ENCODE measurements around the gene TIMM17B.
A peak's percentile ranks its signal among the peaks of the same experiment; 100 is the strongest.

Gene TIMM17B

DNA sequence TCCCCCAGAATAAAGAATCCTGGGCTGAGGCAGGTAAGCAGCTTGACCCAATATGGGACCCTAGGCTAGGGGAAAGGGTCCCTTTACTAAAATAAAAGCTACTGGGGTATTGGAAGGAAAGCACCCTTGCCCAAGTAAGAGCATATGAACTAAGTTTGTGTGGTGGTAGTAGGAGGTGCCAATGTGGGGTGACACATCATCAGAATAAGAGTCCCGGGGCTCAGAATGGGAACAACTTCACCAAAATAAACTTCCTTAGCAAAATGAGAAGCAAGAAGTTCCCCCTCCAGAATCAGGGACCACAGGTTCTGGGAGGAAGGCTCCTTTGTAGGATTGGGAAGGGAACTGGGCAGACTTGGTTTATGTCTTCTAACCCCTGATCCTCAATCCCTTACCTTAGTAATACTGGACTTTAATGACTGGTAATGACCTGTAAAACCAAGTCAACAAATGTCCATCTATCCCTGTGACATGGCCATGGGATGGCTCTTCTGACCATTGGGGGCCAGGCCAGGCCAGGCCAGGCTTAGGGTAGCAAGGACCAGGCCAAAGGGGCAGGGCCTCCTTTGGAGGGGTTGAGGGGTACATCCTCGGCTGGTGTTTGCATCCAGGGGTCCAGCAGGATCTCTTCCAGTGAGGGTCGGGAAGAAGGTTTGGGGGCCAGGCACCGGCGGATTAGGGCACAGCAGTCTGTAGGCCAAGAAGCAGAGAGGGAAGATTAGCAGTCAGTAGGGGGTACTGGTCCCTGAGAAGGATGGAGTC lies 16.2 kb upstream of the TIMM17B start:
- in situ Hi-C loops (cut with MboI; ENCODE audit: low sequenced_read_pairs, unreplicated experiment) = no loop called here
- TF ChIP-seq, protein P1, sequence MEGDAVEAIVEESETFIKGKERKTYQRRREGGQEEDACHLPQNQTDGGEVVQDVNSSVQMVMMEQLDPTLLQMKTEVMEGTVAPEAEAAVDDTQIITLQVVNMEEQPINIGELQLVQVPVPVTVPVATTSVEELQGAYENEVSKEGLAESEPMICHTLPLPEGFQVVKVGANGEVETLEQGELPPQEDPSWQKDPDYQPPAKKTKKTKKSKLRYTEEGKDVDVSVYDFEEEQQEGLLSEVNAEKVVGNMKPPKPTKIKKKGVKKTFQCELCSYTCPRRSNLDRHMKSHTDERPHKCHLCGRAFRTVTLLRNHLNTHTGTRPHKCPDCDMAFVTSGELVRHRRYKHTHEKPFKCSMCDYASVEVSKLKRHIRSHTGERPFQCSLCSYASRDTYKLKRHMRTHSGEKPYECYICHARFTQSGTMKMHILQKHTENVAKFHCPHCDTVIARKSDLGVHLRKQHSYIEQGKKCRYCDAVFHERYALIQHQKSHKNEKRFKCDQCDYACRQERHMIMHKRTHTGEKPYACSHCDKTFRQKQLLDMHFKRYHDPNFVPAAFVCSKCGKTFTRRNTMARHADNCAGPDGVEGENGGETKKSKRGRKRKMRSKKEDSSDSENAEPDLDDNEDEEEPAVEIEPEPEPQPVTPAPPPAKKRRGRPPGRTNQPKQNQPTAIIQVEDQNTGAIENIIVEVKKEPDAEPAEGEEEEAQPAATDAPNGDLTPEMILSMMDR (IDR thresholded peaks at IDR 0.05; ENCODE audit: borderline replicate concordance, control extremely low read depth, extremely low read depth, insufficient read depth, missing control alignments) = no peak
- DNase-seq (ENCODE audit: low spot score) = no peak

DNA sequence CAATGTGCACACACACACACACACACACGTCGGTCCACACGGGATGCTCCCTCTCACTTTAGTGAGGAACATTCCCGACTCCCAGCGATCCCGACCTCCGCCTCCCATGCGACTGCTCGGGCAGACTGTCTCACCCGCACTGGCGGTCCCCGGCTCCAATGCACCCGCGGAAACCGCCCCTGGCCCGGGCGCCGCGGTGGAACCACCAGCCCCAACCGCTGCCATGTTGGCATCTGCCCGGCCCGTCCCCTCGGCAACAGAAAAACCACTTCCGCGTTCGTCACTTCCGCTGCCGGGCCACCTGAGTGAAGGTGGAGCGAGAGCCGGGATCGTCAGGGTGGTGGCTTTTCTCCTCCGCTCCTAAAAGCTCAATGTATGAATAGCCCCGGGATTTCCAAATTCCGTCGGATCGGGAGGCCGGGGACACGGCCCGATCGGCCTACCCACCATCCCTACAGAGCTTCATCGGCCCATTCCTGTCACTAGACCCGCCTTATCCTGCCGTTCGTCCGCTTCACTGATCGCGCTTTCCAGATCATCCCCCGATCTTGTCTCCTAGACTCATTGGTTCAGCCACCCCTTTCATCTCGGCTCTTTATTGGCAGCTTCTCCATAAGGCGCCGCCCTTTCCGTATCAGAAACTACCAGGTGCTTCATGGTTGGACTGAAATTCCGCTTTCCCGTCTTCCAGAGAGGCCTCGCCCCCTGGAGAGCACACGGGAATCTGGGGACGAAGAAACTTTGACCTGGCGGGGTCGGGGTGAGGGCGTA lies 14.0 kb upstream of the TIMM17B start, which contains the start of gene SLC35A2:
Gene SLC35A2, minus strand, starts transcription at position 235 of the 771 bp plus-strand sequence. Its CDS starts 10 bp downstream, at position 225.
- TF ChIP-seq, protein P1 (IDR thresholded peaks at IDR 0.05; ENCODE audit: borderline replicate concordance, control extremely low read depth, extremely low read depth, insufficient read depth, missing control alignments) = no peak
- in situ Hi-C loops (cut with MboI; ENCODE audit: low sequenced_read_pairs, unreplicated experiment) = no loop called here
- peak; percentile 82 for DNase-seq (ENCODE audit: low spot score)

DNA sequence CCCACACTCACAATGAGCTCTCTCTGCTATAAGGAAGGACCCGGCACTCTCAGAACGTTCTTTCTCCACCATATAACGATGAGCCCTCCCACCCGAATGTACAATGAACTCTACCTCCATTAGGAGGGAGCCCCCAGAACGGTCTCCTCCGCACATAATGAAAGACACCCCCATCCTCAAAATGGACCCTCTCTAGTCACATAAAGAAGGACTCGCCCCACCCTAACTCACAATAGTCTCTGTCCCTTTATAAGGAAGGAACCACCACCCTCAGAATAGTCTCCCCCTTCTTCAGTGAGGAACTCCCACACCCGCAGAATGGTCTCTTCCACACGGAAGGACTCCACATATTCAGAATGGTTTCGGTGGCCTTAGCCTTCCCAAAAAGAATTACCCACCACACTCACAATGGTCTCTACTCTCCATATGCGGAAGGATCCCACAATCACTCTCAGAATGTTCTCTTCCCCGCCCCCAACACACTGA lies 13.4 kb upstream of the TIMM17B start:
- in situ Hi-C loops (cut with MboI; ENCODE audit: low sequenced_read_pairs, unreplicated experiment) = no loop called here
- no peak for DNase-seq (ENCODE audit: low spot score)
- TF ChIP-seq, protein P1 (IDR thresholded peaks at IDR 0.05; ENCODE audit: borderline replicate concordance, control extremely low read depth, extremely low read depth, insufficient read depth, missing control alignments) = no peak

DNA sequence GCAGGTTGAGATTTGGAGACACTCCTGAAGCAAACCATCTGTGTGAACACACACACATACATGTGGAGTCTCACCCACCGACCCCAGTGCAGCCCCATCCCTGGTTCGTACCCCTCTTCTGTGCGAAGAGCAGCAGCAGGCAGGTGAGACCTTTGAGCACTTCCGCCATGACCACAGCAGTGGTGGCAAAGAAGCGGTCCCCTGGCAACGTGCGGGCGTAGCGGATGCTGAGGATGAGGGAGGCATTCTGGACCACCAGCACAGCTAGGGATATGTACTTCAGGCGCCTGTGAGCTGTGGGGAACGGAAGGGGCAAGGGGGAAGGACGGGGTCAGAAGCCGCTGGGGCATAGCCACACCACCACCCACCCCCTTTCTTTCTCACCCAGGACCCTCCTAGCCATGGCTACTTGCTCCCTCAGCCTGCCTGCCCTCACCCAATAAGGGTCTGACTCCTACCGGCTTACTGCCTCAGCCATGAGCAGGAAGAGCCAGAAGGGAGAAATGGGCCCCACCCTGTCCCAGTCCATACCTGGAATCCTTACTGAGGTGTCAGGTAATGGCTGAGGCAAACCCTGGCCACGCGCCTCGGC lies 12.2 kb upstream of the TIMM17B start:
- TF ChIP-seq, protein P1 (IDR thresholded peaks at IDR 0.05; ENCODE audit: borderline replicate concordance, control extremely low read depth, extremely low read depth, insufficient read depth, missing control alignments) = no peak
- in situ Hi-C loops (cut with MboI; ENCODE audit: low sequenced_read_pairs, unreplicated experiment) = no loop called here
- DNase-seq (ENCODE audit: low spot score) = no peak

DNA sequence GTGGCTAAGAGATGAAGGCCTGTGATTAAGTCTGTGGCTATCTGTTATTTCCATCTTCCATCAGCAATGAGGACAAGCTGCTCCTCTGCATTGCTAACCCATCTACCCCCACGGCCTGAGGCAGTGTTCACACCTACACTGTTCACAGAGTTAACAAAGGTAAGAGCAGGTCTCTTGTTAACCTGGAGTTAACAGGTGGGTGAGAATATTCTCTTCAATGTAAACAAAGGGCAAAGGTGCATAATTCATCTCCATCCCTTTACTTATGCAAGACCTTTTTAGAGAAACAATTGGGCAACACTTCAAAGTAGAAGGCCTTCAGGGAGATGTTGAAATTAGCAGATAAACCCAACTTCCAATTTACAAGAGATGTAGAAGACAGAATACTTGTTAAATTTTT lies 11.0 kb upstream of the TIMM17B start:
- TF ChIP-seq, protein P1 (IDR thresholded peaks at IDR 0.05; ENCODE audit: borderline replicate concordance, control extremely low read depth, extremely low read depth, insufficient read depth, missing control alignments) = no peak
- in situ Hi-C loops (cut with MboI; ENCODE audit: low sequenced_read_pairs, unreplicated experiment) = no loop called here
- DNase-seq (ENCODE audit: low spot score) = no peak

DNA sequence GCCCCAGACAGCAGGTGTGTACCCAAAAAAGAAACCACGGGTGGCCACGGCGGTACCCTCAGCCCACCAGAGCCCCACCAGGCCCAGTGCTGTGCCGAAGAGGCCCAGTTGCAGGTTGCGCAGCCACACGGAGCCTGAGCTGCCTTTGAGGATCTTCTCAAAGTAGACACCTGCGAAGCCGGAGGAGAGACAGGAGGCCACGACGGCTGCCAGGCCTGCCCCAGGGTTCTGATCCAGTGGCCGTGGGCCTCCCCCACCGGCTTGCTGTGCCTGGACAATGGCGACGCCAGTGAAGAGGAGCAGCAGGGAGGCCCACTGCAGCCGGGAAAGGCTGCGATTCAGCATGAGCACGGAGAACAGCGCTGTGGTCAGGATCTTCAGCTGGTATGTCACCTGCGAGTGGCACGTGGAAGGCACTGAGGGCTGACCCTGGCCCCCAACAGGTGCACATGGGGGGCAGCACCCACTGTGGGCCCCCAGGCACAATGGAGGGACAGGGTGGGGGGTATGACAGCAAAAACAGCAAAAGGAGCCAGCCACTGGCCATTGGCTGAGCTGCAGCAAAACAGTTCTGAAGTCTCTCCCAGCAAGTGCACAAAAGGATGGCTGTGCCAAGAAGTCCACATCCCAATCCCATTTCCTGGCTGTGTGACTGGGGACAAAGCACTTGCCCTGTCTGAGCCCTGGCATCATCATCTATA lies 7.7 kb upstream of the TIMM17B start:
- in situ Hi-C loops (cut with MboI; ENCODE audit: low sequenced_read_pairs, unreplicated experiment) = no loop called here
- TF ChIP-seq, protein P1 (IDR thresholded peaks at IDR 0.05; ENCODE audit: borderline replicate concordance, control extremely low read depth, extremely low read depth, insufficient read depth, missing control alignments) = no peak

More for the DNA sequence above, 7.7 kb upstream of the TIMM17B start:
- no peak for DNase-seq (ENCODE audit: low spot score)

All from GM13976 (cell line).